HG03175 (cell line): Measurements from ENCODE around the gene PGBD2.
"Not testable (repeated sequence)": the region's sequence is repeated elsewhere in the genome, so short reads cannot be mapped to it uniquely, and the experiment has no call there.

Experiments used
- ATAC-seq: cut with Tn5 transposase; IDR thresholded peaks from one replicate; pipeline ENCODE4 v1.9.1; 2021; ENCODE audit warnings: mild to moderate bottlenecking, moderate library complexity; ENCODE audit not compliant: unreplicated experiment

Gene PGBD2, protein sequence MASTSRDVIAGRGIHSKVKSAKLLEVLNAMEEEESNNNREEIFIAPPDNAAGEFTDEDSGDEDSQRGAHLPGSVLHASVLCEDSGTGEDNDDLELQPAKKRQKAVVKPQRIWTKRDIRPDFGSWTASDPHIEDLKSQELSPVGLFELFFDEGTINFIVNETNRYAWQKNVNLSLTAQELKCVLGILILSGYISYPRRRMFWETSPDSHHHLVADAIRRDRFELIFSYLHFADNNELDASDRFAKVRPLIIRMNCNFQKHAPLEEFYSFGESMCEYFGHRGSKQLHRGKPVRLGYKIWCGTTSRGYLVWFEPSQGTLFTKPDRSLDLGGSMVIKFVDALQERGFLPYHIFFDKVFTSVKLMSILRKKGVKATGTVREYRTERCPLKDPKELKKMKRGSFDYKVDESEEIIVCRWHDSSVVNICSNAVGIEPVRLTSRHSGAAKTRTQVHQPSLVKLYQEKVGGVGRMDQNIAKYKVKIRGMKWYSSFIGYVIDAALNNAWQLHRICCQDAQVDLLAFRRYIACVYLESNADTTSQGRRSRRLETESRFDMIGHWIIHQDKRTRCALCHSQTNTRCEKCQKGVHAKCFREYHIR

DNA sequence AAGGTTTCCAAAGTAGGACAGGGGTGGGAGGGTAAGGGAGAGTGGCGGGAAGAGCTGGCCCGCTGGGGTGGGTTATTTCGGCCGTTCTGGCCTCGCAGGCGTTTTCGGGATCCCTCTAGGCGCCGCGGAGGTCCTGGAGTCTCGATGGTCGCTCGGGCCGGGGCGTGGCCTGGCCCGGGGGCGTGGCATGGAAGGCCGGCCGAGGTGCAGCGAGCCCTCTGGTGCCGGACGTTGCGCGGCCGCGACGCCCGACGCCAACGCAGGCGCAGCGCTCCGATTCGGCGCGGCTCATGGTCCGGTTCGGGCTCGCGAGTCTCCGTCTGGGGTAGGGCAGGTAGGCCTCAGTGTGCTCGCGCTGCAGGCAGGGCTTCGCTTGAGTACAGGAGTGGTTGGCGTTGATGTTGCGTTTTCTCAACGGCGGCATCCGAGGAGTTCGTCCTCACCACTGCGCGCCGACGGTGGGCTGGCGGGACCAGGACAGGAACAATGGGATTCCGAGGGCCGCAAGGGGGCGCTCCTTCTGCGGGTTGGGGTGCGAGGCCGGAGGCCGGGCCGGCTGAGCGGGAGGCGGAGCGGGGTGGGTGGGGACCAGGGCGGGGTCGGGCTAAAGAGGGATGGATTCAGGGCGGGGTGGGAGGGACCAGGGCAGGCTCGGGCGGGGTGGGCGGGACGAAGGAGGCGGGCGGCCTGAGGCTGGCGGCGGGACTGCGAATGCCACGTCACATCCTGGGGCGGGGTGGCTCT lies at the start of gene PGBD2:
PGBD2 (plus strand) TSS at position 227 of the 744 bp plus-strand sequence. CDS start 7,628 bp downstream, outside the sequence.
- ATAC-seq = peak; percentile 94

DNA sequence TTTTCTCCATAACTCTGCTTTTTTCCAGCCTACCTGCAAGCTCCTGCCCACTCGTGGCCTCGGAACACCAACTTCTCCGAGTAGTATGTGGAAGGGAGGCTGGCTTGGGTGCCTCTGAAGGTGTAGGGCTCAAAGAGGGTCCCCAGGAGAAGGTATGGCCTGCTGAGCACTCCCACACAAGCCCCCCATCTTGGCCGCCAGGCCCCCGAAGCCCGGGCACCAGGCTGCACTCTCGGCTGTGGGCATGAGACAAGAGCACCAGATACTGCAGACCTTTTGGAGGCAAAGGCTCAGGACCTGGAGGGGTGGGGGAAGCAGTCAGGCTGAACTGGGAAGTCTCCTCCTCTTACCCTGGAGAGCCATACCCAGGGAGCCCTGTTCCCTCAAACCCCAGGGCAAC lies 48.8 kb upstream of the PGBD2 start:
- no peak for ATAC-seq

DNA sequence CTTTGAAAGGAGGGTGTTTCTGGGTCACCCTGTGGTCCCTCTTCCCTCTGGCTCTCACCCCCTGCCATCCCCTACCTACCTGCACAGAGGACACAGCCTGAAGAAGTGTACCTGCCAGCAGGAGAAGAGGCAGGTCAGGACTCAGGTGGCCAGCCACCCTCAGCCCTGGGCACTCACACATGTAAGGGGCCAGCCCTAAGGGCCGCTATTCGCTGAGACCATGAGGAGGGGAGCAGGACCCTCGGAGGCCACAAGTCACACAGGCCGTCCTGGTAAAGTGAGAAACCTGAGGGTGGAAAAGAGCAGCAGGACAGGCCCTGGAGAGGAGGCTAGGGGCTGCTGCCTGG lies 48.3 kb upstream of the PGBD2 start:
- peak; percentile 0 for ATAC-seq

DNA sequence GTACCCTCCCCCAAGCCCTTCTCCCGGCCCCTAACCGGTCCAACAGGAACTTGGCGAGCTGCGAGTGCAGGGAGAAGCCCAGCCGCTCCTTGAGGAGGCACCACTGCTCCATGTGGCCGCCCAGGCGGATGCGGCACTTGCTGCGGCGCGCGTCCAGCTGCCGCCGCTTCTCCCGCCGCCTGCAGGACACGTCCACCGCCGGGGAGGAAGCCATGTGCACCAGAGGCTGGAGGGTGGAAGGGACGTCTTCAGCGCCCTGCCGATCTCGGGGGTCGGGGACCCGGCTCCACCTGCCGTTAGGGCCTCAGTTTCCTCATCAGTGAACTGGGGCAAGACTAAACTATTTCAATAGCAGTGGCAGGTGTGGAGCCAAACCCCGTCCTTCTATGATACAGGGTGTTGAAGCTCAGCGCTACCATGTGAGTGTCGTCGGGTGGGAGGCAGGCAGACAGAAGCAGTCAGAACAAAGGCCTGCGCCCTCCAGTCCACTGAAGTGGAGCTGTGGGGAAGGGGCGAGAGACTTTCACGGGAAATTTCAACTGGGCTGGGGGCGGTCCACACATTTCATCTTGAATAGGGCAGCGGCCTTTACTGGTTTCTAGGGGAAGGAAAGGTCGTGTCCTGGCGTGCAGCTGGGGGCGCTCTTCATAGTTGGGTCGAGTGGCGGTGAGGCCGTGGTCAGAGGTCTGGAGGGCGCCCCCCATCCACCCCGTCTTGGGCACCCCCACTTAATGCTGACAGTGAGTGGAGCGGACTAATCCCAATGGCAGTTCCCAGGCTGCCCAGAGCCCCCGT lies 47.7 kb upstream of the PGBD2 start:
- ATAC-seq = peak; percentile 42

DNA sequence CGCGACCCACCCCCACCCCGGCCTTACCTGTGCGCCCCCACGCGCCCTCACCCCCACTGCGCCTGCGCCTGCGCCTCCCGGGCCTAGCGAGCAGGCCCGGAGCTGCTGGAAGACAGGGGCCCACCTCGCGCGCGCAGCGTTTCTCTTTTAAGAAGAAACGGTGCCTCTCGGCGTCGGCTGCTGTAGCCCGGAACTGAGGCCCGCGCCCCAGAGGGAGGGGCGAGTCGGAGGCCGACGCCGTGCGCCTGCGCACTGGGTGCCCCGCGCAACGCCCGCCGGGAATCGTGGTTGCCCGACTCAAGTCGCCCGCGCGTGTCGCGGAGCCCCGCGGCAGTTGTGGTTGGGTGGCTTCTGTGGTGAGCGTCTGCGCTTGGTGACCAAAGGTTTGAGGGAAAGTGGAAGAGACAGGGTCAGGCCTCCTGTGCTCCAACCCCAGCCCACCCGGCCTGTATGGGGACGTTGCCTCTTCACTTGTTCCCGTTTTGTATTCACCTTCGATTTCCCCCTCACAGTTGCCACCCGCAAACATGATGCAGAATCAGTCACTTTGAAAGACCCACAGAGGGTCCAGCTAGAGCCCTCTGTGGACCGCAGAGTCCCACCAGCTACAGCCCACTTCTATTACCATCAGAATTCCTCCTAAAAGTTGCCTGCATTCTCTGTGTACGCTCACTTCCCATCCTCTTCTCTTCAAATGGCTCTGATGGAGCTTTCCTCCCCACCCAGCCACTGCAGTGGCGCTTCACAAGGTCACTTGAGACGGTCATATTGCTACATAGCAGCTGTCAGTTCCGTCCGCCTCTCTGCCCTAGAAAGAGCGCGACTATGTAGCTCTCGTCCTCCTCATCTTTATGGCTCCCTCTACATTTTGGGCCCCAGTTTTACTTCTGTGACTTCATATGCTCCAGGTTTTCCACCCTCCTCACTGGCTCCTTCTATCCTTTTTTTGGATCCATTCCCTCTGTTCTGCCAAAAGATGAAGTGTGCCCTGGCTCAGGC lies 46.8 kb upstream of the PGBD2 start, which contains the start of gene ZNF692:
ZNF692 (minus strand) TSS at position 195 of the 999 bp plus-strand sequence. CDS start 776 bp downstream, outside the sequence.
- peak; percentile 77 for ATAC-seq

DNA sequence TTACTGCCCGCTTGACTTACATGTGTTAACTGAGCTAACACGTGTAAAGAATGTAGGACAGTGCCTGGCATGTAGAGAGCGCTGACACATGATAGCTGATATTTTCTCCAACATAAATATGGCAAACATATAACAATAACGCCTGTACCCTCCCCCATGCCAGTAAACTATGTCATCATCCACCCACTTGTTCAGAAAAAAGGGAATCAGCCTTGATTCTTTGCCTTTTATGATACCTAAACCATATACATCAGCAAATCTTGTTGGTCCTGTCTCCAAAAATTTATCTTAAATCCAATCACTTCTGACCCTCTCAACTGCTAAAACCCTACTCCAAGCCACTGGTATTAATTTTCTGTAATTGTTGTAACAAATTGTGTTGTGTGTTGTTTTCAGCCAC lies 46.0 kb upstream of the PGBD2 start:
- no peak for ATAC-seq

DNA sequence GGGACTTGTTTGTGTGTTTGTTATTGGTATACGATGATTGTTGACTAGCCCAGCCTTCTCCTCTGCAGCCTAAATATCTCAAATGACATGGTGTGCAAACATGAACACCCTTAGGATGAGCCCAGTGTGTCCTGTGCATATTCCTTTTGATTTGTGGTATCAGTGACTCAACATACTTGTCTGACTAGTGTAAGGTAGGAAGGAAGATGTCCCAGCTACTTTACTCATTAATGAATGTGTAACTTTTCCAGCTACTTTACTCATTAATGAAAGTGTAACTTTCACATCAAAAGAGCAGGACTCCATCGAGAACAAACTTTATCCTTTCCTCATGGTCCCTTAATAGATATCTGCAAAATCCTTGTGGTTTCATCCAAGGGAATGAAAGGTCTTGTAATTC lies 44.4 kb upstream of the PGBD2 start:
- no peak for ATAC-seq

DNA sequence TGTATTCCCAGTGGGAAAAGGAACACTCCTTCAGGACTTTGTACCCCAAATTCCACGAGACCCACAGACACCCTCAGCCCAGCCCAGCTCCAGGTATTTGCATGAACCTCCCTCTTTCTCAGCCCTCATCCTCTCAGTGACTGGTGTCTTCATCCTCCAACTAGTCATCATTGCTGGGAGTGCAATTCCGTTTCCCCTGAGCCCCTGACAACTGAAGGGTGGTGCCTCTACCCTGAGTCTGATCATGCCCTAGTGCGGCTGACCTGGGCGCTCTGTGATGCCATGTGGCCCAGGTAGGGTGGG lies 43.4 kb upstream of the PGBD2 start:
- peak; percentile 7 for ATAC-seq

DNA sequence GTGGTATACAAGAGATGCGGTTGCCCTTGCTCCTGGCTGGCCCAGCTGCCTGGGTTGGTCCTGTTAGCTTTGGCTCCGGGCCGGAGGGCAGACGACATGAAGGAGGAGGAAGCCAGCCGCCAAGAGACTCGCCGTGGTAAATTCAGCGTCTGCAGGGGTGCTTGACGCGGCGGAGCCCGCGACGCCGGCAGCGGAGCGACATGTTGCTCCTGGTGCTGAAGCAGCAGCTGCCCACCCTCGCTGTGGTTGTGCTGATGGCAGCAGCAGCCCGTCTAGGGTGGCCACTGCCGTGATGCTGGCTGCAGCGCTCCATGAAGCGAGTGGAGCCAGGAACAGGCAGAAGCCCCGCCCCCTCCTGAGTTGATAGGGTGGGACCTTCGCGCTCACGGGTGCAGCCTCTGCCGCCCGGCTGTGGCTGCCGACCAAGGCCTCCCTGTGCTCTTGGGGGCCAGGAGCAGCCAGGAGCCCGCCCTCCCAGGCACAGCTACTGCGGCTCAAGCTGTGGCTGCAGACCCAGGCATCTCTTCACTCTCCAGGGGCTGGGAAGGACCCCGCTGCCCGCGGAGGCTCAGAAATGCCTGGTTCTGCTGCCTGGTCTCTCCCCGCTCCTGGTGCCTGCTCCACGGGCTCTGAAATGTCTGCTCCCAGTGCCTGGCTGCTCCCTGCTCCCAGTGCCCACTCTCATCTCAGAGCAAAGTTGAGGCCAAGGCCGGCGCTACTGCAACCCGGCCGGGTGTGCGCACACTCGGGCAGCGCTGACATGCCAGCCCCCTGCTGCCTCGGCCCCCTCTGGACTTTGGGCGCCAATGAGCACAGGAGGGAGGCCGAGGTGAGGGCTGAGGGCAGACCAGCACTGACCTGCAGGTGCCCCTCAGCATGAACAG lies 42.8 kb upstream of the PGBD2 start:
- ATAC-seq = peak; percentile 63

DNA sequence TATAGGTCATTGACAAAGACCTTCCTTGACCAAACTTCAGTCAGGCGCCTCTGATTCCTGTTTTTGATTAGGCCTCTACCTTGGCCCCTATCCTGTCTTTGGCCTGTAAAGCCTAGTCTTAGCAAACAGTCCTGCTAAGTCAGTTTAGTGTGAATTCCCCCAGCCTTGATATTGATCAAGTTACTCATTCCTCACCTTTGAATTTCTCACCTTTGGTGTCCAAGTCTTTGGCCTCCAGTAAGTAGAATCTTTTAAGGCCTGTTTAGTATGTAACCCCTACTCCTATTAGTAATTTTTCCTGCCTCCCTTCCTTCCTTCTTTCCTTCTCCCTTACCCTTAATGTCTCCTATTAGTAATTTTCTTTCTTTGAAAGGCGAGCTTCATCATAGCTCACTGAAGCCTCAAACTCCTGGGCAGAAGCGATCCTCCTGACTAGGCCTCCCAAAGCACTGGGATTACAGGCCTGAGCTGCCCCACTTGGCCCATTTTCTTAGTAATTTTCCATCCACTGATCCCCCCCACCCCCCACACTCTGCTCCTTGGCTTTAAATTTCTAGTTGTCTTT lies 34.1 kb upstream of the PGBD2 start:
- no peak for ATAC-seq

DNA sequence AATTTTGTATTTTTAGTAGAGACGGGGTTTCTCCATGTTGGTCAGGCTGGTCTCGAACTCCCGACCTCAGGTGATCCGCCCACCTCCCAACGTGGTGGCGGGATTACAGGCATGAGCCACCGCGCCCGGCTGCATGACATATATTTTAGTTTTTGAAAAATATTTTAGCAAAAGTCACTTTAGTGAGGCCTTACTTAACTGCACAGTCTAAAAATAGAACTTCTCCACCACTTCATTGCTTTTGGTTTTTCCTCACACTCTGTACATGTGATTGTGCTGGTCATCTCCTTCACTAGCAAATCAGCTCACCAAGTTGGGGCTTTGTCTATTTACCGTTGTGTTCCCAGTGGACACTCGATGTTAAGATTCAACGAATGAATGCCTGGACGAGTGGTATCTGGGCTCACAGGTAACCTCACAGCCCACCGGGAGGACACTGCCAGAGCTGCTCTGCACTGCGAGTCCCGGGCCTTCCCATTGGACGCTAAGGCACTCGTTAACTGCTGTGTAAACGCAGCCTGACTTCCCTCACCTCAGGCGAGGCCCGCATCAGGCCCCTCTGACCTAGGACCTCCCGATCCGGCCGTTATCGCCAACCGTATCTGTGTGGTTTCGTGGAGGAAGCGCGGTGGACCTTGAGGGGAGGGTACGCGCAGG lies 33.2 kb upstream of the PGBD2 start:
- peak; percentile 39 for ATAC-seq

DNA sequence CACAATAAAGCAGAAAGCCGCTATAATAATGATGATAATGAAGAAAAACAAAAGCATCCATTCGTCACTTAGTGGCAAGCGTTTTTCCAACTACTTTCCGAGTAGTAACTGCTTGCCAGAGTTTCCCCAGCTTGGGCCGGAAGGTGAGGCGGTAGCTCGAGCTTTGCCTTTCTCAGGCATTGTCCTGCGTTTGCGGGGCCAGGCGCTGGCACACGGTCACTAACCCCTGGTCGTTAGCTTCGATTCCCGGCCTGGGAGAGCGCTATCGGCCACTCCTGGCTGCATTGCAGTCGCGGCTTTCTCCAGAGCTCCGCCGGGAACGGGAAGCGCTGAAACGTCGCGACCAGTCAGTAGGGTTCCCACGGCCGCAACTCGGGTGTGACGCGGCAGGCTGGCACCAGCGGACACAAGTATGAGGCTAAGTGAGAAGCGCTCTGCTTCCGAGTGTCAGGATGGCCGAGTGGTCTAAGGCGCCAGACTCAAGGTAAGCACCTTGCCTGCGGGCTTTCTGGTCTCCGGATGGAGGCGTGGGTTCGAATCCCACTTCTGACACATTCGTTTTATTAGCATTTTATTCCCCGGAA lies 32.5 kb upstream of the PGBD2 start:
- peak; percentile 79 for ATAC-seq

DNA sequence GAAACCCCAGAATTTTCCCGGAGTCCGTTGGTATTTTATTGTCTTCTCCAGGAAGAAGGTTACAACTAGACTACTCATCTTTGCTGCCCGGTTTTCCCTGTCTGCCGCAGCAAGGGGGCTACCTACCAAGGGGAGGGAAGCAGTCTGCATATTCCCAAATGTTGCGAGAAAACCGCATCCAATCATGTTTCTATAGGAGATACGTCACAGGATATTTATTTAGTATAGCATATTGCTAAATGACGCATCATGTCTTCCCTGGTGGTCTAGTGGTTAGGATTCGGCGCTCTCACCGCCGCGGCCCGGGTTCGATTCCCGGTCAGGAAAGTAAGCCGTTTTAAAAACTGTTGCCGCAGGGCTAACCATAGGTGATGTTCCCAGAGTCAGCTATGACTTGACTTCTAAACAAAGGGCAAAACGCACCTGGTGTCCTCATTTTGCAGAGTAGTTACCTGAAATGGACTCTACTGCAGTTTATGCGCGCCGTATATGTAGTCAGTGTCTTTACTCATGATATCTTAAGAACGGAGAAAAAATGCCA lies 32.0 kb upstream of the PGBD2 start:
- ATAC-seq = peak; percentile 68

DNA sequence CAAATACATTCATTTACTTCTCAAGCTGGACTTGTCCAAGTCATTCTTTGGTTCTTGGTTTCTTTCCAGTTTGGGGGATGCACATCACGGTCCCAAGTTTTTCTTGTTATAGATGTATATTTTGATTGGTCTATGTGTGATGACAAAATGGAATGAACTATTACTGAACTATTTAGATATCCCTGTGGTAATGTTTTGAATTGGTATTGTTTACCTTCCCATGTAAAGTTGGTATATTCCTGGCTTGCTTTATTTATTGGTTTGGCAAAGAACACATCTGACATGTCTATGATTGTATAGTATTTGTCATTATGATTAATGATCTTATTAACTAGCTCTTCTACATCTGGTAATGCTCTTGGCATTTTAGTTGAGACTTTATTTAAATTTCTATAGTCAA lies 24.8 kb upstream of the PGBD2 start:
- ATAC-seq = no peak

DNA sequence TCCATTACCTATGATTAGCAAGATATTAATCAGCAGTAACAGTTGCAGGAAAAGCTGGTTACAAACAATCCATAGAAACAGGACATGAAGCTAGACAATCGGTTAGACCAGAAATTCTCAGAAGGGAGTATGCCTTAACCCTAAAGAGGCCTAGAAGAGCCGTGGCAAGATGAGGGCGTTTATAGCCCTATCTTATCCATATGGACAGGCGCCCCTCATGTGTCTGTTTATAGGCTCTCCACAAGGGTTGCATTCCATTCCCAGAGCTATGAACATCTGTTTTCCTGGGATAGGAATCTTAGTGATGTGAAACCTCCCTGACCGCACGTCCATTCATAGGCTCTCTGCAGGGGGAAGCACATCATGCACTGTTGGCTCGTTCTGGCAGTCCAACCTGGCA lies 23.6 kb upstream of the PGBD2 start:
- ATAC-seq = not testable (repeated sequence)

DNA sequence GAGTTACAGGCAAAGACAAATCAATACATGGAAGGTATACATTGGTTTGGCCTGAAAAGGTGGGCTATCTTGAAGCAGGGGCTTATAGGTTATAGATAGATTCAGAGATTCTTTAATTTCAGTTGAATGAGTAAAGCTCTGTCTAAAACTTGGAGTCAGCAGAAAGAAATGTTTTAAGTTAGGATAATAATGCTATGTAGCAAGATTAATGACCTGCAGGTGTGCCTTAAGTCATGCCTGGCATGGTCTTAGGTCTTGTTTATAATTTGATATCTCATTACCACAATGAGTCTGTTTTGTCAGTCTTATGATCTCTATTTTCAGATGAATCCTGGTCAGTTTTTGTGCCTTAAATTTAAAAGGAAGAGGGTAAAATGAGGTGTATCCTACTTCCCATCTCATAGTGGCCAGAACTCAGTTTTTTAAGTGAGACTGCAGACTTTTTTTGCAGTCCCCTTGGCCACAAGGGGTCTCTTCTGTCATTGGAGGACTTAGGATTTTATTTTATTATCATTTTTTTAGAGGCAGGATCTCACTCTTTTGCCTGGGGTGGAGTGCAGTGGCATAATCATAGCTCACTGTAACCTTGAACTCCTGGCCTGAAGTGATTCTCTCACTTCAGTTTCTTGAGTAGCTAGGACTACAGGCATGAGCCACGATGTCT lies 21.3 kb upstream of the PGBD2 start:
- ATAC-seq = no peak

DNA sequence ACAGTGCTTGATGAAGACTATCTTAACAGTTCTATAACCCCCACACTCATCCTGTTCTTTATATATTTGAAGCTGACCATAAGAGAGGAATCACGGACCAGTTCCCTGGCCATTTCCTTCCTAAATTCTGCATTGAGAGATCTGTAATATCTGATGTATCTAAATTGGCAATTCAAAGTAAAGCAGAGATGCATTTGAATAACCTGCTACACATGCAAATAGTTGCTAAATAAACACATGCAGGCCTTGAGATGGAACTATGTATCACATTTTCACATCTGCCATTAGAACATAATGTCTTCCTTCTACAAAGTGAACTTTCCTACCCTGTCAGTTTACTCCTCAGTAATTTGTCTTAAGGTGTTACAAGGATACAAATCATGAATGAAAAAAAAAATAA lies 20.4 kb upstream of the PGBD2 start:
- no peak for ATAC-seq
